Mononuclear cell (primary cell): Measurements from ENCODE around the gene ZIK1. TPM values are rescaled to one million over a fixed set of nuclear protein-coding genes. Genes with fewer than 3 reads are reported as not detected.

ENCODE experiments used
- H3K27me3 ChIP-seq: 2 replicates; pipeline ENCODE4 v1.6.0; 2011; ENCODE audit warnings: low read length, control low read depth; ENCODE audit not compliant: insufficient read depth
- H3K4me1 ChIP-seq: 2 replicates; pipeline ENCODE4 v1.5.1; 2011; ENCODE audit warnings: mild to moderate bottlenecking, low read length, control low read depth; ENCODE audit not compliant: insufficient read depth
- H3K4me3 ChIP-seq: 2 replicates; pipeline ENCODE4 v1.5.1; 2011; ENCODE audit warnings: mild to moderate bottlenecking, low read length, moderate library complexity
- H3K9me3 ChIP-seq: 2 replicates; pipeline ENCODE4 v1.5.1; 2011; ENCODE audit warnings: low read depth, mild to moderate bottlenecking, control low read depth, low read length
- total RNA-seq: library from RNA; depleted of rRNA; stranded (reverse); fragments of >200 nt; gene quantifications from one replicate; pipeline ENCODE4 v1.2.3, GENCODE V29; 2012

ZIK1 gene
- total RNA-seq: 8.4 TPM

DNA sequence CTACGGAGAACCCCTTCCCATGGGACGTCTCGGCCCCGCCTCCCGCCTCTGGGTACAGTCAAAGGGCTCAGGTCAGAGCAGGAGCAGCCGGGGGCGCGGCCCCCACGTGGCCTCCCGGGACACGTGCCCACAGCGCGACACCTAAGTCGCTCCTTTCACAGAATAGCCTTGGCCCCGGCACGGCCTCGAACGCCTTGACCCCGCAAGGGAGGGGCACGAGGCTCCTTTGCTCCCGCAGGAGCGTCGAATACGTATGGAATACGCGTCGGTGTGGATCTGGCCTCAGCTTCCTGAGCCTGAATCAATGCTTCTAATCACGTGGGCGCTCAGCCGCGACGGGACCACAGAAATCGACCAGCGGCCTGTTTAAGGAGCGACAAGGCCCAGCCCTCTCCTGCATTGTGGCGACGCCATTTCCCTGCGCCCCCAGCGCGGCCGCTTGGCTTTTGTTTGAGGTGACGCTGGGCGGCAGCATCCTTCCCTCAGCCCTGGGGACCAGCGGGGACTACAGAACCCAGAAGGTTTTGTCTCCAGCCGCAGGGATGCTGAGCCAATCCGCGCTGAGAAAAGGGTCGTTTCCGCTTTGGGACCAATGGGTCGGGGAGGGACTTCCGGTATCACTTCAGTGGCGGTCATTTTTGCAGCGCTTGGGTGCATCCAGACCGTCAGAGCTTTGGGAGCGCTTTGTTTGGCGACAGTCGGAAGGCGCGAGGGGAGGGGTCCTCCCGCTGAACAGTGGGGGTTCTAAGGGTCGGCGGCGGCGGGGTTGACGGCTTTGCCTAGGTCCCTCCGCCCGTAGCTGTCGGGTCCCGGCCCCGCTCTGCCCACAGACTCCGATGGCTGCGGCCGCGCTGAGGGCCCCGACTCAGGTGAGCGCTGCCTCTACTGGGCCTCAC, at the start of gene ZIK1:
Gene ZIK1, plus strand, starts transcription at position 625 of the 896 bp plus-strand sequence. Its CDS starts 212 bp downstream, at position 837.
- peak within 1 kb of the TSS; percentile 44 for H3K4me3 ChIP-seq
- H3K27me3 ChIP-seq: no peaks in the 10 kb centered on the region
- peaks cover 22% of the 10 kb centered on the region for H3K9me3 ChIP-seq
- H3K4me1 ChIP-seq: peaks cover 22% of the 10 kb centered on the region

DNA sequence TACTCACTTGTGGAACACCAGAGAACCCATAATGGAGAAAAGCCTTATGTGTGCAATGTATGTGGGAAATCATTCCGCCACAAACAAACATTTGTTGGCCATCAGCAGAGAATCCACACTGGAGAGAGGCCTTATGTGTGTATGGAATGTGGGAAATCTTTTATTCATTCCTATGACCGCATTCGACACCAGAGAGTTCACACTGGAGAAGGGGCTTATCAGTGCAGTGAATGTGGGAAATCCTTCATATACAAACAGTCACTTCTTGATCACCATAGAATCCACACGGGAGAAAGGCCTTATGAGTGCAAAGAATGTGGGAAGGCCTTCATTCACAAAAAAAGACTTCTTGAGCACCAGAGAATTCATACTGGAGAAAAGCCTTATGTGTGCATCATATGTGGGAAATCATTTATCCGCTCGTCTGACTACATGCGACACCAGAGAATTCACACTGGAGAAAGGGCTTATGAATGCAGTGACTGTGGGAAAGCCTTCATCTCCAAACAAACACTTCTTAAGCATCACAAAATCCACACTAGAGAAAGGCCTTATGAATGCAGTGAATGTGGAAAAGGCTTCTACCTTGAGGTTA, 45.9 kb upstream of the ZIK1 start:
- no peaks in the 10 kb centered on the region for H3K27me3 ChIP-seq
- no peaks in the 10 kb centered on the region for H3K4me1 ChIP-seq
- H3K9me3 ChIP-seq: peaks cover 83% of the 10 kb centered on the region
- no peak overlapping the region for H3K4me3 ChIP-seq

DNA sequence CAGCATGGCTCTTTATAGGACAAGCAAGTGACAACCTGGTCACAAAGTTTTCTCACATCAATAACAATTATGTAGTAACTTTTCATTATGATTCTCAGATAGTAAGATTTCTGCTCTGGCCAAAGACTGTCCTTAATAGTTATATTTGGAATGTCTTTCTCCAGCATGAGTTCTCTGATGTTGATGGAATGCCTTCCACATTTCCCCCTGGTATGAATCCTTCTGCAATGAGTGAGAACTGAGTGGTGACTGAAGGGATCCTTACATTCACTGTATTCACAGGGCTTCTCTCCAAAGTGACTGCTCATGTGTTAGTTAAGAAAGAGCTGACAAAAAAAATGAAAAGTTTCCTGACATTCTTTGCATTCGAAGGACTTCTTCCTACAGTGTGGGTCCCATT, 37.4 kb upstream of the ZIK1 start:
- Histone ChIP-seq H3K27me3 (no peaks in the 10 kb centered on the region), H3K4me1 (no peaks in the 10 kb centered on the region), H3K4me3 (no peak overlapping the region), H3K9me3 (peaks cover 92% of the 10 kb centered on the region)

DNA sequence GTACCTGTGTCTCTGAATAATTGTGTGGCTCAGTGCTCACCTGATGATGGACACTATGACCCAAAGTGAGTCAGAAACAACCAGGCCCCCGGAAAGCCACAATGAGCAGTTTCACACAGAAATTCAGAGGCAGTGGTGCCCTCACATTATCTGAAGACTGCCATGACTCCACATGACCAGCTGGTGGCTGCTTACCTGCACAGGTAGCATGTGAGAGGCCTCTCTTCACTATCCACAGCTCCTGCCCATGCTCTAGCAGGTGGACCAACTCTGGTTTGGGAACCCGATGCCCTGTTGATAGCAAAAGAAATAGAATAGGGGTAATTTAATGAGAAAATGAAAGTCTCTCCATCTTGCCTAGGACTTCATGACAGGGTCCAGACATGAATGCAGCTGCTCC, 31.5 kb upstream of the ZIK1 start:
- Histone ChIP-seq H3K4me1 (no peaks in the 10 kb centered on the region), H3K27me3 (no peaks in the 10 kb centered on the region), H3K4me3 (no peak overlapping the region), H3K9me3 (peaks cover 48% of the 10 kb centered on the region)

DNA sequence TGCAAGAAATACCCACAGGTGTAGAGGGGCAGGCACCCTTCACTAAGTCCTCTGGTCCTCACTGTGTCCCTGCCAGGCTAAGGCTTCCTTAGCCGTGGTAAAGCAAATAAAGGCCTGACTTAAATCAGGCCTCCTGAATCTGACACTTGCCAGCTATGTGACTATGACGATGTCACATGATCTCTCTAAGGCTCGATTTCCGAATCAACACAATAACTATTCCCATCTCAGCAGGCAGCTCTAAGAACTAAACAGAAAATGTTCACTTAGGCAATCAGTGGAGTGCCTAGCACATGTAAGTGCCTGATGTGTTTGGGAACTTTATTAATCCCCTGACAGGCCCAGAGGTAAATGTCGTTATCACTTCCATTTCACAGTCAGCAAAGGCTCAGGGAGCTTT, 26.3 kb upstream of the ZIK1 start:
- H3K9me3 ChIP-seq: peaks cover 7% of the 10 kb centered on the region
- peaks cover 2% of the 10 kb centered on the region for H3K27me3 ChIP-seq
- H3K4me1 ChIP-seq: peaks cover 19% of the 10 kb centered on the region
- no peak overlapping the region for H3K4me3 ChIP-seq

DNA sequence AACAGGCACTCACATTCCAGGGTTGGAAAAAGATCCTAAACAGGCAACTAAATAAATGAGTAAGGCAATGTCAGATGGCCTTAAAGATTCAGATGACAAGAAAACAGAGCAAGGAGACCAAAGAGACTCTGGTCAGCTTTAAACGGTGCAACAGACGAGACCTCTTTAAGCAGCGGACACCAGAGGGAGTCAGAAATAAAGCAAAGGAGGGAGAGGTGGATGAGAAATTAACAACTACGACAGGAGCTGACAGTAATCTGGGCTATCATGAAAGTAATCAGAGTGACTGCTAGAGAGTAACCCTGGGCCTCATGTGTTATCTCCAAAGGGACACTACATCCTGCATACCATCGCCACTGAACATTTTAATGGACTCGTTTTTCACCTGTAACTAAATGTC, 25.4 kb upstream of the ZIK1 start:
- Histone ChIP-seq H3K27me3 (peaks cover 2% of the 10 kb centered on the region), H3K4me1 (peaks cover 19% of the 10 kb centered on the region), H3K9me3 (peaks cover 9% of the 10 kb centered on the region), H3K4me3 (no peak overlapping the region)

DNA sequence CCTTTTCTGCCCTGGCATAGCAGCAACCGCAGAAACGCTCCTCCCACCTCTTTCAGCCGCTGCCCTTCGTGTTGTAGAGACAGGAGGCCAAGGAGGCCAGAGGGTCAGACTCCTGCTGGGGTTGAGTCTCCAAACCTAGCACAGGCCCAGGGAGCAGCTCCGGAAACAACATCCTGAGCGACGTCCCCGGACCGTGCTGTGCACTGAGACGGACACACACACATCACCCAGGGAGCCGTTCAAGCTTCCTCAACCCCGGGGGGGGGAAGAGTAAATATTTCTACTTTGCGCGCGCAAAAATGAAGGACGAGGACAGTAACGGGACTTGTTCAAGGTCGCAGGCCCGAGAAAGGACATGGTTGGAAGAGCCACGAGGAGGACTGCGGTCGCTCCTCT, 24.9 kb upstream of the ZIK1 start:
- Histone ChIP-seq H3K9me3 (peaks cover 14% of the 10 kb centered on the region), H3K27me3 (peaks cover 2% of the 10 kb centered on the region), H3K4me3 (peak overlapping the region; percentile 75), H3K4me1 (peaks cover 19% of the 10 kb centered on the region)

DNA sequence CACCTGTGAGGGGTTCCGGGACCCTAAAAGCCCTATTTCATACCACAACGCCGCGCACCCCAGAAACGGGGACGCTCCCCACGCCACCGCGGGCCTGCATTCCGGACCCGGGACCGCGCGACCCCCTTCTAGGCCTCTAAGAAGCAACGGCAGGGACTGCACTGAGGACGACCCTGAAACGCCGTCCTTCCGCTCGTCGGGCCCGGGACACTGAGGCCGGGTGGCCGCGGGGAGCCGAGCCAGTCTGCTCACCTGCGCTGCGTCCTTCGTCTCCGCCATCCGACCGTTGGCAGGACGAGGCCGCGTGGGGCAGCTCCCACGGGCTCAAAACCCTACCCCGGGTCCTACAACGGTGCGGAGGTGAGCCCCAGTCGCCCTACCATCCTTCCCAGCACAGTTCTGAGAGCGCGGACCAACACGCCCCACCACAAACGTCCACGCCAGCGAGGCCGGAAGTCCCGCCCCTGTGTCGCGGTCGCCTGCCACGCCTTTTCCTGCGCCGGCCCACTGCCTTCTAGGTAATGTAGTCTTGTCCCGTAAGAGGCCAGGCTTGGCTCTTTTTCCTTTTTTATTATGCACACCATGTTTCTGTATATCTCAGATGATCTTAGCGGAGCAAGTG, 24.4 kb upstream of the ZIK1 start, which contains the start of gene ZNF550:
Gene ZNF550, minus strand, starts transcription at position 460 of the 622 bp plus-strand sequence. Its CDS starts 181 bp downstream, at position 279.
- Histone ChIP-seq H3K9me3 (peaks cover 12% of the 10 kb centered on the region), H3K4me3 (peak within 1 kb of the TSS; percentile 75), H3K27me3 (peaks cover 2% of the 10 kb centered on the region), H3K4me1 (peaks cover 19% of the 10 kb centered on the region)

DNA sequence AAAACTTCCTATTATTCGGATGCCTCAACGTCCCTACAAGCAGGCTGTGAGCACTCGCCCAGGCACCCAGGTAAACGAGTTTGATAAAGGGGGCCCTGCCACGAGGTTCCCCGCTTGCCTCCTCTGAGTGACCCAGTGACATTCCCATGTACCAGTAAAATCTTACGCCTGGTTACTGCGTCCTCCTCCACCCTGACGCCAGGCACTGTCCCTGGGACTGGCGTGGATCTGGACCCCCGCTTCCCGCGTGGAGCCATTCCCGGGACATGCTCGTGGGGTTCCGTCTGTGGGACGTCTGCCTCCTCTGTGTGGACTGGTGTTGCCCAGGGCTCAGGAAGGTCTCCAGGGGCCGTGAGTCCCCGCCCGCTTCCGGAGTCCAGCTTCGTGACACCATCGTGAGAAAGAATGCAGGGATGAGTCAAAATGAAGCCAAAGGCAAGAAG, 23.9 kb upstream of the ZIK1 start:
- H3K9me3 ChIP-seq: peaks cover 12% of the 10 kb centered on the region
- H3K4me3 ChIP-seq: peak overlapping the region; percentile 75
- peaks cover 19% of the 10 kb centered on the region for H3K4me1 ChIP-seq
- peaks cover 2% of the 10 kb centered on the region for H3K27me3 ChIP-seq

DNA sequence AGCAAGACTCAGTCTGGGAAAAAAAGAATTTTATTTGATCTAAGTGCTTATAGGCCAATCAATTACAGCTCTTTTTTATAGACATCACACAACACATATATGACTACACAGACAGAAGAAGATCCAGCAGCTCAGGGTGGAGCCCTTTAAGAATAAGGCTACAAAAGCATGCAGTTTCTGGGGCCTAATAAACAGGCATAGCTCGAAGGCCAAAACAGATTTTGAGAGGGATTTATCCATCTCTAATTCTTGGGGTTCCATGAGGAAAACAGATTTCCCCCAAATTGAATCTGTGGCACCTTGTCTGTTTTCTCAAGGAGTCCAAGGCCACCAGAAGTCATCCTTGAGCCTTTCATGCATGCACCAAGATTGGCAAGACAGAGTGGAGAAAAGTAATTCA, 20.4 kb upstream of the ZIK1 start:
- peaks cover 2% of the 10 kb centered on the region for H3K27me3 ChIP-seq
- H3K9me3 ChIP-seq: peaks cover 45% of the 10 kb centered on the region

DNA sequence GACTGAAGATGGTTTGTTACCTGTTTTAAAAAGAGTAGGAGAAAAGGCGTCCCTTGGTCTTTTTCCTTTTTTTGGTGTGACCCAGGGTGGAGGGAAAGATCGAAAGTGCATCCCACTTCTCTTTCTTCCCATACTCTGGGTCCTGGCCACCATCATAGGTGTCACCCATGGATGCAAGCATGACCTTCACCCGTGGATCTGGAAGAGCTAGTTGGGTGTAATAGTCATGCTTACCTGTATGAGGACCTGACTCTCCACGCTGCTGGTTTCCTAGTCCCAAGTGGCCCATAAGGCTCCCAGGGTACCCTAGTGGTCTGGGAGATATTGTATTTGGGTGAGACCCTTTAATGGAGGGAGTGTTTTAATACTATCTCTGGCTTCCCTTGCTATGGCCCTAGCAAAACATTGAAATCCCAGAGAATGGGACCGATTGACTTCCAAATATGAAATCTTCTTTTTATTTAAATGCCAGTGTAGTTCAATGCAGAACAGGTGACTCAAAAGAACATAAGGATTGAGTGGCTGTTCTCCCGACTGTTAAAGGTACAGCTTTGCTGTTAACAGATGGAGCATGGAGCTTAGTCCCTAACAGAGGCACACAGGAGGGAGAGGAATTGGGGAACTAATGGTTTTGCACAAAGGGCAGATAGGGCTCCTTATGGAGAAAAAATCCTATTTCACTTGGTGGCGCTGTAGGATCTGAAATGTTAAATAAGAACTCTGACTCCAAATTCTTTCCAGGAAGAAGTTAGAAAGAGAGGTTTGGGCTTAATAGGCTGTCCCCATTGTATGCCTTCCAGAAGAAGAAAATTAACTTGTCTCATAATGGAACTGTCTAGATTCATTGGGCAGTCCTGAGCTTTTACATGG, 17.3 kb upstream of the ZIK1 start:
- no peaks in the 10 kb centered on the region for H3K4me1 ChIP-seq
- H3K4me3 ChIP-seq: no peak overlapping the region
- peaks cover 2% of the 10 kb centered on the region for H3K27me3 ChIP-seq
- peaks cover 68% of the 10 kb centered on the region for H3K9me3 ChIP-seq

More for the DNA sequence above, 20.4 kb upstream of the ZIK1 start:
- Histone ChIP-seq H3K4me3 (no peak overlapping the region), H3K4me1 (peaks cover 13% of the 10 kb centered on the region)

DNA sequence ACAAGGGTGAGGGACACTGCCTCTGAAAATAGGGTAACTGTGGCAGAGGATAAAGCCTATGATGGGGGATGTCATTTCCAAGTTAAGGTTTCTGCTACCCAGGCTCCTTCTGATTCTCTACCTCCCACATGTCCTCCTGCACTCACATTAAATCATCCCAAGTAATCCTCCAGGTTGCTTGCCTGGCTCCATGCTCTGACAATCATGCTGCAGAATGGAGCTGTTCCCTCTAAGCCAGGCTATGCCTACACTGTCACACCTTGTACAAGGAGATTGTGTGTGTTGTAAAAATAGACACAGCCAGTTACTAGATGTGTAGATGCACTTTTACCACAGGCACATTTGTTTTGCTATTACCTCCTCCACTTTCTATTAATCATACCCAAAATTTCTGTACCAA, 13.2 kb upstream of the ZIK1 start:
- peaks cover 90% of the 10 kb centered on the region for H3K9me3 ChIP-seq
- H3K4me3 ChIP-seq: no peak overlapping the region
- no peaks in the 10 kb centered on the region for H3K4me1 ChIP-seq
- H3K27me3 ChIP-seq: no peaks in the 10 kb centered on the region

DNA sequence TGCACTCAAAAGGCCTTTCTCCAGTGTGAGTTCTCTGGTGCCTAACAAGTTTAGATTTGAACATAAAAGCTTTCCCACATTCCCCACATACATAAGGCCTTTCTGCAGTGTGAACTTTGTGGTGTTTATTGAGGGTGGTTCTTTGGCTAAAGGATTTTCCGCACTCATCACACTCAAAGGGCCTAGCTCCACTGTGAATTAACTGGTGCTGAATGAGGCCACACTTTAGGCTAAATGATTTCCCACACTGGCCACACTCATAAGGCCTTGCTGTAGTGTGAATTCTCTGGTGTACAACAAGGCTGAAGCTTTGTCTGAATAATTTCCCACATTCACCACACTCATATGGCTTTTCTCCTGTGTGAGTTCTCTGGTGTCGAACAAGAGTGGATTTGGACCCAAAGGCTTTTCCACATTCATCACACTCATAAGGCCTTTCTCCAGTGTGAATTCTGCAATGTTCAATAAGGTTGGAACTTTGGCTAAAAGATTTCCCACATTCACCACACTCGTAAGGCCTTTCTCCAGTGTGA, 11.5 kb upstream of the ZIK1 start:
- no peaks in the 10 kb centered on the region for H3K4me1 ChIP-seq
- H3K27me3 ChIP-seq: no peaks in the 10 kb centered on the region
- H3K4me3 ChIP-seq: no peak overlapping the region
- H3K9me3 ChIP-seq: peaks cover 72% of the 10 kb centered on the region

DNA sequence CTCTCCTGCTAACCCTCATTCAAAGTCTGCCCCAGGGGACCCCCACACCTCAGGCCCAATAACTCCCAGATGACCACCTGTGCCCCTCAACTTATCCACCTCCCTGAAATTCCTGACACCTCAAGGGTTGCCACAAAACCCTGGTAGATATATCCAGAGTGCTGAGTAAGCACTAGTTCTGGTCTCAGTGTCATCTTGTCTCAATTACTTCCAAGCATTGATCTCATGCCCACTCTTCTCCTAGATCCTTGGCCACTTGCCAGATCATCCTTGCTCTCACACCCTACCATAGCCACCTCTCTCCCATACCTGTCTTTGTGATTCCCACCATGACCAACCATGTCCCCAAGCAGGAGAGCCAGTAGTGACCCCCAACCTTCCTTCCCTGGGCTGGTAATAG, 7.3 kb upstream of the ZIK1 start:
- Histone ChIP-seq H3K9me3 (peaks cover 41% of the 10 kb centered on the region), H3K4me3 (no peak overlapping the region), H3K27me3 (no peaks in the 10 kb centered on the region), H3K4me1 (peaks cover 16% of the 10 kb centered on the region)
